Esophagus squamous epithelium (tissue), 4 donors: ENCODE measurements around the gene CTNNA3.

ENCODE experiments used
- POLR2A ChIP-seq, 4 donors: fragments of 450-650 bp; IDR thresholded peaks; one replicate each; pipeline ENCODE4 v1.6.1; 2017; ENCODE audit warnings: antibody characterized with exemption in 4 of 4, mild to moderate bottlenecking in 4 of 4, moderate library complexity in 3 of 4
- TF ChIP-seq, protein P1 (sequence below), 6 experiments: fragments of 450-650 bp in 4 of 6; fragments of 200-600 bp in 2 of 6; sonication (generic) in 2 of 6; IDR thresholded peaks; one replicate each; pipeline ENCODE4 v1.5.1; 2016 to 2019; ENCODE audit warnings: antibody characterized with exemption in 6 of 6, mild to moderate bottlenecking in 4 of 6, moderate library complexity in 4 of 6

DNA sequence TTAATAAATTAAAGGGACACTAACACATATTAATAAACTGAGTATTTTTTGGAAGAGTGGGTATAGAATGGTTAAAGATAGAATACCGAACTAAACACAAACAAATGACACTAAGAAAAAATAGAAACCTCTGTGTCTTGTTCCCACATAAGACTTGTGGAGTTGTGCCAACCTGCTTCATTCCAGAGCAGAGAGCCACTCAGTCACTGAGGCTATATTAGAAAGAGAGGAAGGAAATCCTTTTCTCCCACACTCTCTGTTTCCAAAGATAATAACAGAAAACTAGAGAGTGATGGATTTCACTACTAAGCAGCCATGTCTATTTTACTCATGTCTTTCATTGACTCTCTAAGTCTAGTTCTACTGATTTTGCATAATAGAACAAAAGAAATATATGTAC is 26.0 kb downstream of the CTNNA3 start:
- TF ChIP-seq POLR2A (IDR thresholded peaks at IDR 0.05) = no peak
- TF ChIP-seq, protein P1, sequence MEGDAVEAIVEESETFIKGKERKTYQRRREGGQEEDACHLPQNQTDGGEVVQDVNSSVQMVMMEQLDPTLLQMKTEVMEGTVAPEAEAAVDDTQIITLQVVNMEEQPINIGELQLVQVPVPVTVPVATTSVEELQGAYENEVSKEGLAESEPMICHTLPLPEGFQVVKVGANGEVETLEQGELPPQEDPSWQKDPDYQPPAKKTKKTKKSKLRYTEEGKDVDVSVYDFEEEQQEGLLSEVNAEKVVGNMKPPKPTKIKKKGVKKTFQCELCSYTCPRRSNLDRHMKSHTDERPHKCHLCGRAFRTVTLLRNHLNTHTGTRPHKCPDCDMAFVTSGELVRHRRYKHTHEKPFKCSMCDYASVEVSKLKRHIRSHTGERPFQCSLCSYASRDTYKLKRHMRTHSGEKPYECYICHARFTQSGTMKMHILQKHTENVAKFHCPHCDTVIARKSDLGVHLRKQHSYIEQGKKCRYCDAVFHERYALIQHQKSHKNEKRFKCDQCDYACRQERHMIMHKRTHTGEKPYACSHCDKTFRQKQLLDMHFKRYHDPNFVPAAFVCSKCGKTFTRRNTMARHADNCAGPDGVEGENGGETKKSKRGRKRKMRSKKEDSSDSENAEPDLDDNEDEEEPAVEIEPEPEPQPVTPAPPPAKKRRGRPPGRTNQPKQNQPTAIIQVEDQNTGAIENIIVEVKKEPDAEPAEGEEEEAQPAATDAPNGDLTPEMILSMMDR (IDR thresholded peaks at IDR 0.05) = no peak
